ENCODE data around the gene RAD54L2. TPM values are rescaled to one million over a fixed set of nuclear protein-coding genes. Genes with fewer than 3 reads are reported as not detected.
"Not testable (repeated sequence)": the region's sequence is repeated elsewhere in the genome, so short reads cannot be mapped to it uniquely, and the experiment has no call there.

RAD54L2 gene, protein sequence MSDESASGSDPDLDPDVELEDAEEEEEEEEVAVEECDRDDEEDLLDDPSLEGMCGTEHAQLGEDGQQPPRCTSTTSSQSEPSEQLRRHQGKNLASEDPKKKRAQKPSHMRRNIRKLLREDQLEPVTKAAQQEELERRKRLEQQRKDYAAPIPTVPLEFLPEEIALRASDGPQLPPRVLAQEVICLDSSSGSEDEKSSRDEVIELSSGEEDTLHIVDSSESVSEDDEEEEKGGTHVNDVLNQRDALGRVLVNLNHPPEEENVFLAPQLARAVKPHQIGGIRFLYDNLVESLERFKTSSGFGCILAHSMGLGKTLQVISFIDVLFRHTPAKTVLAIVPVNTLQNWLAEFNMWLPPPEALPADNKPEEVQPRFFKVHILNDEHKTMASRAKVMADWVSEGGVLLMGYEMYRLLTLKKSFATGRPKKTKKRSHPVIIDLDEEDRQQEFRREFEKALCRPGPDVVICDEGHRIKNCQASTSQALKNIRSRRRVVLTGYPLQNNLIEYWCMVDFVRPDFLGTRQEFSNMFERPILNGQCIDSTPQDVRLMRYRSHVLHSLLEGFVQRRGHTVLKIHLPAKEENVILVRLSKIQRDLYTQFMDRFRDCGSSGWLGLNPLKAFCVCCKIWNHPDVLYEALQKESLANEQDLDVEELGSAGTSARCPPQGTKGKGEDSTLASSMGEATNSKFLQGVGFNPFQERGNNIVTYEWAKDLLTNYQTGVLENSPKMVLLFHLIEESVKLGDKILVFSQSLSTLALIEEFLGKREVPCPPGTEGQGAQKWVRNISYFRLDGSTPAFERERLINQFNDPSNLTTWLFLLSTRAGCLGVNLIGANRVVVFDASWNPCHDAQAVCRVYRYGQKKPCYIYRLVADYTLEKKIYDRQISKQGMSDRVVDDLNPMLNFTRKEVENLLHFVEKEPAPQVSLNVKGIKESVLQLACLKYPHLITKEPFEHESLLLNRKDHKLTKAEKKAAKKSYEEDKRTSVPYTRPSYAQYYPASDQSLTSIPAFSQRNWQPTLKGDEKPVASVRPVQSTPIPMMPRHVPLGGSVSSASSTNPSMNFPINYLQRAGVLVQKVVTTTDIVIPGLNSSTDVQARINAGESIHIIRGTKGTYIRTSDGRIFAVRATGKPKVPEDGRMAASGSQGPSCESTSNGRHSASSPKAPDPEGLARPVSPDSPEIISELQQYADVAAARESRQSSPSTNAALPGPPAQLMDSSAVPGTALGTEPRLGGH (N-terminal part only)
- 11.9 and 14.8 TPM in 2 replicates for total RNA-seq
- polyA plus RNA-seq (2012), result 7.5 TPM

DNA sequence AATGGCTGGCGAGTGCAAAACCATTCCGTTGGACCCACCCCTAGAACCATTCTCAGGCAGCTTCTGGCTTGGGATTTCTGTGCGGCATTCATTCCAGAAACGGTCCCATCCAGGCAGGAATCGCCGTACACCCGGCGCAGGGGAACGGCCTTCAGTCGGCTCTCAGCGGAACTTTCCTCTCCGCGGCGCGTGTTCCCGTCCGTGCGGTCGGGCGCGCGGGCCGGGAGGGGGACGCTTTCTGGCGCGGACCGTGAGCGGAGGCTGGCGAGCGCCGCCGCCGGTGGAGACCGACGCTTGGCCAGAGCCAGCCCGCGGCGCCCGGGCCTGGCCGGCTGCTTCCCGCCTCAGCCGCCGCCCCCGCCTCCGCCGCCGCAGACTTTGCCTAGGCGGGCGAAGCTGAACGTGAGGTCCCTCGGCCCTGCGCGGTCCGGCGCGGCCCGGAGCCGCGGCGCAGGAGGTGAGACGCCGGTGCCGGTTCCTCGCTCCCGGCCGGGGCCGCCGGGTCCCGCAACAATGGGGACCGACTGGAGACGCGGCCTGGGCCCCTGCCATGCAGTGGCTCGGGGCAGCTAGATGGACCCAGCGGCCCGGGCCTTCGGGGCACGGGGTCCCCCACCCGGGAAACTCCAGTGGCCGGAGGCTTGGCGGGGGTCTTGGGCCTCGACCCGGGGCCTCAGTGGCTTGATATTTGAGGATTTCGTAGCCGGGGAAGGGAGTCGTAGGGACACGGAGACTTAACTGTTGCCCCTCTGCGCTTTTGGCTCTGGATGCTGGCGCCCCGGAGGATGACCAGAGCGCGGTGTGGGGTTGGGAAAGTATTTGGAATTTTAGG lies at the start of gene RAD54L2:
RAD54L2 (plus strand) TSS at position 261 of the 832 bp plus-strand sequence. CDS start 51,702 bp downstream, outside the sequence.
- peak; percentile 87 for DNase-seq (ENCODE audit: low read depth)

DNA sequence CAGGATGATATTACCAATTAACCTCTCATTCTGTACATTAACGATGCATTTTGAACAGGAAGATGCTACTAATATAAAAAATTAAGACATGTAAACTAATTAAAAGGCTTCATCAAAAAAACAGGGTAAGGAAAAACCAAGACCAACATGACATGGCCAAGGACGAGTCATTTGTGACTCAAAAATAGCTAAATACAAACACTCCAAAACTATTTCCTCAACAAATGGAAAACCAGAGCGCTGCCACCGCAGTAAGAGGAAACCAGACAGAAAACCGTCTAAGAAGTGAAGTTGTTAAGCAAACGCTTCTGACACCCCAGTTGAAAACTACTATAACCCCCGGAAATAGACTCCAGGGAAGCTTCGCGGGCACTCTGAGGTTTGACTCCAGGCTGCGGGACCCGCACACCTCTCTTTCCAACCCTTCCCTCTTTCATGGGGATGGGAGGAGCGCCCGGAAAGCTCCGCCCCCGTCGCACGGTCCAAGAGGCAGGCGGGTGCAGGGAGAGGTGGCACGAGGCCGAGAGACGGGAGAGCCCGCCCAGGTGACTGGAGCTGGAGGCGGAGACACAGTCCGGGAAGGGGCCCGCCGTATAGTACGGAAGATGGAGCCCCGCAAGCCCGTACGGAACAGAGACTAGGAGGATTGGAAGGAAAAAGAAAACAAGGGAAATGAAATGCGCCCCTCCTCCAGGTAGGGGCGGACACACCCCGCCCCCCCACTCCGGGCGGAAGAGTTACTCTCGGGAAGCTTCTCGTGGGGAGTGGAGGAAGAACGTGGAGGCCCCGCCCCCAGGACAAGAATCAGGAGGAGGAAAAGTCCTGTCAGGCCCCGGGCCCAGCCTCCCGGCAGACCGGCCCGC lies 39.4 kb upstream of the RAD54L2 start:
- peak; percentile 95 for DNase-seq (ENCODE audit: low read depth)

DNA sequence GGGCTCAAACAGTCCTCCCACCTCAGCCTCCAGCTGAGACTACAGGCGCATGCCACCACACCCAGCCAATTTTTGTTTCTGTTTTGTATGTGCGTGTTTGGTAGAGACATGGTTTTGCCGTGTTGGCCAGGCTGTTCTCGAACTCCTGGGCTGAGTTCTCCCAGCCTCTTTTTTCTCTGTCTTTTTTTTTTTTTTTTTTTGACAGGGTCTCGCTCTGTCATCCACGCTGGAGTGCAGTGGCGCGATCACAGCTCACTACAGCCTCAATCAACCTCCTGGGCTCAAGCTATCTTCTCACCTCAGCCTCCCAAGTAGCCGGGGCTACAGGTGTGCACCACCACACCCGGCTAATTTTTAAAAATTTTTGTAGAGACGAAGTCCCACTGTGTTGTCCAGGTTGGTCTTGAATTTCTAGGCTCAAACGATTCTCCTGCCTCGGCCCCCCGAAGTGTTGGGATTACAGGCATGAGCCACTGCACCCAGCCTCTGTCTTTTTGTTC lies 37.8 kb upstream of the RAD54L2 start:
- DNase-seq (ENCODE audit: low read depth), result no peak

DNA sequence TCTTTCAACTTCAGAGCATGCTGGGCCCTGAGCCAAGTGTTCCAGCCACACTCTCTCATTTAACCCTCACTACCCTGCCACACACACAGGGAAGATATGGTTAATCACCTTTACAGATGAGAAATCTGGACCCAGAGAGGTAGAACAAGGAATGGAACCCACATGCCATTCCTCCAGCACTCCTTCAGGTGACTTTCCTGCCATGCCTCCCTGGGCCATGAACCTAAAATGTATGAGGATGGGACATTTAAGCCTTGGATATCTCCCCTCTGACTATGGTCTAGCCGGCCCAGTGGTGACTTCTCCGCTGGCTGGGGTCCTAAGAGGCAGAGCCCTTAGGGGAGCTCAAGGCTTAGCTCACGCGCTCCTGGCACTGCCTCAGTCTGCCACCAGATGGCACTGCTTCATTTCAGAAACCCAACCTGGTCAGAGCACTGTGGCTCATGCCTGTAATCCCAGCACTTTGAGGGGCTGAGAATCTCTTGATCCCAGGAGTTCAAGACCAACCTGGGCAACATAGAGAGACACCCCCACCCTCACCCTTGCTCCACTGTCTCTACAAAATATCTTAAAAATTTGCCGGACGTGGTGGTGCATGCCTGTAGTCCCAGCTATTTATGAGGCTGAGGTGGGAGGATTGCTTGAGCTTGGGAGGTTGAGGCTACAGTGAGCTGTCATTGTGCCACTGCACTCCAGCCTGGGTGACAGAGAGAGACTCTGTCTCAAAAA lies 36.5 kb upstream of the RAD54L2 start:
- peak; percentile 80 for DNase-seq (ENCODE audit: low read depth)

DNA sequence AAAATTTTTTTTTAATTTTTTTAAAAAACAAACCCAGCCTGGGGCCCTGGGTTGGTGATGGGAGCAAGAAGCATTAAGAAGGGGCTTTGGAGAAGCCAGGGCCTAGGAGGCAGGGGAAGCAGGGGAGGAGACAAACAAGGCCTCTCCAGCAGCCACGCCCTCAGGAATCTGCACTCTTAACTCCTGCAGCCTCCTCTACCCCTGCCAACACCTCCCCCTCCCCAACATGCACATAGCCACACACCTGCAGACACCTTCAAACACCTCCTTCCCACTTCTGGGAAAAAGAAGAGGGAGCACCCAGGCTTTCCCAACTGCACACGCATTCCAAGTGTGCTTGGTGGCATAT lies 36.0 kb upstream of the RAD54L2 start:
- DNase-seq (ENCODE audit: low read depth), result no peak

DNA sequence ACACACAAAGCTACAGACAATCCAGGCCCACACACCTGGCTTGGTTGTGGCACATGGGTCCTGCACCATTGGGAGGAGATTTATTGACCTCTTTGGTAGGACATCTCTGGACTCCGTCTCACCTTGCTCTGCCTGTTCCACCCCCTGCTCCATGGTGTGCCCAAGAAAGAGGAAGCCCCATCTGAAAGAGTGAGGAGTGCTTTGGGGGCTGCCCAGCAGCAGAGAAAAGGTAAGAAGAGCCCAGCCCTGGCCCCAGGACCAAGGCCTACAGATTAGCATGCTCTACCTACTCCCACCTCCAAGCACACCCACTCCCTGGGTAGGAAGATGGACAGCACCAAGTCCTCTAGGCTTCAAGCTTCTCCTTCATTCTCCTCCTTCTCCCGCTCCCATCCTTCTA lies 35.5 kb upstream of the RAD54L2 start:
- DNase-seq (ENCODE audit: low read depth), result no peak

DNA sequence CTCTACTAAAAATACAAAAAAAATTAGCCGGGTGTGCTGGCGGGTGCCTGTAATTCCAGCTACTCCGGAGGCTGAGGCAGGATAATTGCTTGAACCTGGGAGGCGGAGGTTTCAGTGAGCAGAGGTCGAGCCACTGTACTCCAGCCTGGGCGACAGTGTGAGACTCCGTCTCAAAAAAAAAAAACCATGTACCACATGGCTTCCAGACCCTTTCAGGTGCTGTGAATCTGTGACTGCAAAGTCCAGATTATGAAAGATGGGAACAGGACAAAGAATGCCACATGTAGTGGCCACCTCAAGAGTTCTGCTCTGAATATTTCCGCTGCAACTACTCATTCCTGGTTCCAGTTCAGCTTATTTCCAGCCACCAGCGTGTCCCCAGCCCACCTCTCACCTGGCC lies 30.3 kb upstream of the RAD54L2 start:
- DNase-seq (ENCODE audit: low read depth), result no peak

DNA sequence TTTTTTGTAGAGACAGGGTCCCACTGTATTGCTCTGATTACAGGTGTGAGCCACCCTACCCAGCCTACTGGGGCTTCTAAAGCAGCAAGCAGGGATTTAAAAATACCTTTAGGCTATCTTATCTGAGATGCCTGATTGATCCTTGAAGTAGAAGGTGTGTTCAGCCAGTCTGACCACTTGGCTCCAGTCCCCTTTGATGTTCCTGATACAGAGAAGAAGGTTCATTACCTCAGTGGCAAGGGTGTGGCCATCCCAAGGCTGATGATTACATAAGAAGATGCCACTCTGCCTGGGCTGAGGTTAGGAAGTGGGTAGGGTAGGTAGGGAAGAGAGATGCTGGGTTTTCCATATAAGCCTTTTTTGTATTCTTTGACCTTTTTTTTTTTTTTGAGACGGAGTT lies 27.5 kb upstream of the RAD54L2 start:
- DNase-seq (ENCODE audit: low read depth), result no peak

DNA sequence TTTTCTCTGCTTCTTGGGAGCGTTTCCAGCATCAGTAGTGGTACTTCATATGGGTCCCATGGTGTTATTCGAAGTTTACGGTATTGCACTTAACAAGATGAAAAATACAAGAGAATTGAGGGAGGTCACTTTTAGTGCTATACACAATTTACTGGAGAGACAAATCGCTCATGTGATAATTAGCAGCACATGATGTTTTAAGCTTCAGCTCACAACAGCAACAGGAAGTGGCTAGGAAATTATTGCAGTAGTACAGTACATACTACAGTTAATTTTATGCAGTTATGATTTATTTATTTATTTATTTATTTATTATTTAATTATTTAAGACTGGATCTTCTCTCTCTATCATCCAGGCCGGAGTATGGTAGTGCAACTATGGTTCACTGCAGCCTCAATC lies 24.3 kb upstream of the RAD54L2 start:
- no peak for DNase-seq (ENCODE audit: low read depth)

DNA sequence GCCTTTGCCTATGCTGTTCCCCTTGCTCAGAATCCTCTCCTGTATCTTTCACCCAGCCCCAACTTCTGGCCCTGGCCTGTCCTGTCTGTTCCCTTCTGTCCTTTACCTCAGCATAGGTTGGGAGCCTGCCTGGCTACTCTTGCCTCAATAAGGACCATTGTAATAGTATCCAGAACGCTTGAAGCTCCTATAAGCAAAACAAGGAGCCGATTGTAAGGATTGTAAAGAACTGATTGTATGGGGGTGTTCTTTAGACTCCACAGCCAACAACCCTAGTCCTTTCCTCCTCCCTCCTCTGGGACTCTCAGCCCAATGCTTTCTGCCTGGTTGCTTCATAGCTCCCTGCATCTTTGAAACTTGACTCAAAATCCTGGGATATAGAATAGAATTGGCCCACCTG lies 18.7 kb upstream of the RAD54L2 start:
- no peak for DNase-seq (ENCODE audit: low read depth)

DNA sequence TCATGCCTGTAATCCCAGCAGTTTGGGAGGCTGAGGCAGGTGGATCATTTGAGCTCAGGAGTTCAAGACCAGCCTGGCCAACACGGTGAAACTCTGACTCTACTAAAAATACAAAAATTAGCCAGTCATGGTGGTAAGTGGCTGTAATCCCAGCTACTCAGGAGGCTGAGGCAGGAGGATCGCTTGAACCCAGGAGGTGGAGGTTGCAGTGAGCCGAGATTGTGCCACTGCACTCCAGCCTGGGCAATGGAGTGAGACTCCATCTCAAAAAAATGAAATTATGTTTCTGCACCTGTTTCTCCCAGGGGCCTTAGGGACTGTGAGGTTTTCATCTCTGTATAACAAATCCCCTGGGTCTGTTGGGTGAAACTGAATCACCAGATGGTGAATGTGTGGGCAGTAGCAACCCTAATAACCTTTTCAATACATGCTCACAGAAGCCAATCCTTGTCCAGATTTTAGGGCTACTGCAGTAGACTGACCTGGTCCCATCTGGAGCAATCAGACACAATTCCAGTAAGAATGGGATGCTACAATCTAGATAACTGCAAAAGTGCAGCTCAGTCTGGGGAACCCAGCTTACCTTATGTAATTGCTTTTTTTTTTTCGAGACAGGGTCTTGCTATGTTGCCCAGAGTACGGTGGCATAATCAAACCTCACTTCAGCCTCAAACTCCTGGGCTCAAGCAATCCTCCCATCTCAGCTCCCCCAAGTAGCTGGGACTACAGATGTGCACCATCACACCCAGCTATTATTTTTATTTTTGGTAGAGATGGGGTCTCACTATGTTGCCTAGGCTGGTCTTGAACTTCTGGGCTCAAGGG lies 17.4 kb upstream of the RAD54L2 start:
- not testable (repeated sequence) for DNase-seq (ENCODE audit: low read depth)

DNA sequence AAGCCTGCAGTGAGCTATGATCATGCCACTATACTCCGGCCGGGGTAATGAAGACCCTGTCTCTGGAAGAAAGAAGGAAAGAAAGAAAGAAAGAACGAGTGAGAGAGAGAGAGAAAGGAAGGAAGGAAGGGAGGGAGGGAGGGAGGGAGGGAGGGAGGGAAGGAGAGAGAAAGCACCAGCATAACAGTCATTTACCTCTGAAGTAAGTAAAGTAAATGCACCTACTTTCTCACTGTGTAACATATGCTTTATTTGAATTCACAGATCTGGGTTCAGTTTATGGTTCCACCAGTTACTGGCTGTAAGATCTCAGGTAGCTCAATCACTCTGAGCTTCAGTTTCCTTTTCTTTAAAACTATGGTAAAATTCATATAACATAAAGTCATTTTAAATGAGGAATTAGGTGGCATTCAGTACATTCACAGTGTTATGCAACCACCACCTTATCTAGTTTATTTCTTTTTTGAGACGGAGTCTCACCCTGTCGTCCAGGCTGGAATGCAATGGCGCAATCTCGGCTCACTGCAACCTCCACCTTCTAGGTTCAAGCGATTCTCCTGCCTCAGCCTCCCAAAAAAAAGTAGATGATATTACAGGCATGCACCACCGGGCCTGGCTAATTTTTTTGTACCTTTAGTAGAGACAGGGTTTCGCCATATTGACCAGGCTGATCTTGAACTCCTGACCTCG lies 16.1 kb upstream of the RAD54L2 start:
- DNase-seq (ENCODE audit: low read depth), result no peak

DNA sequence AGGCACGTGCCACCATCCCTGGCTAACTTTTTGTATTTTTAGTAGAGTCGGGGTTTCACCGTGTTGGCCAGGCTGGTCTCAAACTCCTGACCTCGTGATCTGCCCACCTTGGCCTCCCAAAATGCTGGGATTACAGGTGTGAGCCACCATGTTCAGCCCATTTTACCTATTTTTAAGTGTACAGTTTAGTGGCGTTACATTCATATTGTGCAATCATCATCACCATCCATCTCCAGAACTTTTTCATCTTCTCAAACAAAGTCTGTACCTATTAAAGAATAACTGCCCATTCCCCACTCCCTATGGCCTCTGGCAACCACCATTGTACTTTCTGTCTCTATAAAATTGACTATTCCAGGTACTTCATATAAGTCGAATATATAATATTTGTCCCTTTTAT lies 13.6 kb upstream of the RAD54L2 start:
- not testable (repeated sequence) for DNase-seq (ENCODE audit: low read depth)

DNA sequence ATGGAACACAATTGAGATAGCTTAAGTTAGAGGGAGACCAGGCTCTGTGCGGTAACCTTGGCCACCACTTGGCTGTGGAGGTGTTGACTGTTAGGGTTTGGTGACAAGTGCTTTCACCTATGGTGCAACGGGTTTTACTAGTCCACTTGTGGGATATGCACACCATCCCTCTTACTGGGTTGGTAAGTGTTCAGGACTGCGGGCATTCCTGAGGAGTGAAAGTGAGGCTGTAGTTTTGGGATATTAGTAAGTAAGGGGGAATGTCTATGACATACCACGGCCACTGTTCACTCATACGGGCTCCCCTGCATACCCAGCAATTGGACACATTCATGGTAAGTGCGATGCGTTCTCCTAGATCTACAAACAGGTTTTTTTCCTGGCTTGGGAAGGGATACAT lies 8.0 kb upstream of the RAD54L2 start:
- peak; percentile 3 for DNase-seq (ENCODE audit: low read depth)

DNA sequence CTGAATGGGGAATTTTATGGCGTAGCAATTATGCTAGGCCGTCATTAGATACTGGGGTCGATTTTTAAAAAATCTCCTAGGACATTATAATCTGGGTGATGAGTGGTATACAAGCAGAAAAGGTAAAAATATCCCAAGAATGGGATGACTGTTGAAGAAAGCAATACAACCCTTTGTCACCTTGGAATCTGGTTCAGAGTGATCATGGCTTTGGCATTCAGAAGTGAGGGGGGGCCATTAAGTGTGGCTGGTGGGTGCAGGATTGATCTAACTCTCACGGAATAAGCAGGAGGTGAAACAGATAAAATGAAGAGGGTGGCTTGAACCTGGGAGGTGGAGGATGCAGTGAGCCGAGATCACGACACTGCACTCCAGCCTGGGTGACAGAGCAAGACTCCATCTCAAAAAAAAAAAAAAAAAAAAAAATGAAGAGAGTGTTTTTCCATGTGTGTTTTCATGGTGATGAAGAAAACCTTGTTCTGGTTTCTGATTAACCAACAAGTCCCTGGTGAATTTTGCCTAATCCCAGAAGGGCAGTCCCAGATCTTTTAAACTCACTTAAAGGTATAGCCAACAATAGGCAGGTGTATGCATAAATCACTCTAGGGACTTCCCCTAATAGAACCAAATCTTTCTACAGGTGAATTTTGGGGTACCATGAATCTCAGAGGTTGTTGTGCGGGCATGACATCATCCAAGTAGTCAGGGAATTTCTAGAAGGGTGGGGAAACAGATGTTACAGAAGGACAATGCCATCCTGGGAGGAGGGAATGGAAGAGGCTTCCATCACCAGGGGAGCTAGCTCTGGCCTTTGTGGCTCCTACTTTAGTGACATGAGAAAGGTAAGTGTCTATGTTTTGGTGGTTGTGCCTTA lies 3.1 kb upstream of the RAD54L2 start:
- no peak for DNase-seq (ENCODE audit: low read depth)

DNA sequence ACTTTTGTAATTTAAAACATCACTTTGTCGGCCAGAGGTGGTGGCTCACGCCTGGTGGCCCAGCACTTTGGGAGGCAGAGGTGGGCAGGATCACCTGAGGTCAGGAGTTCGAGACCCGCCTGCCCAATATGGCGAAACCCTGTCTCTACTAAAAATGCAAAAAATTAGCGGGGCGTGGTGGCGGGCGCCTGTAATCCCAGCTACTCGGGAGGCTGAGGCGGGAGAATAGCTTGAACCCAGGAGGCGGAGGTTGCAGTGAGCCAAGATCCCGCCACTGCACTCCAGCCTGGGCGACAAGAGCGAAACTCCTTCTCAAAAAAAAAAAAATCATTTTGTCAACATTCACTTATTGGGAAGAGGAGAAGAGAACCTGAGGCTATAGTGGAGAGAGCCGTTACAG lies 888 bp upstream of the RAD54L2 start:
- not testable (repeated sequence) for DNase-seq (ENCODE audit: low read depth)
